Measurements from ENCODE around the gene NEK9. TPM values are rescaled to one million over a fixed set of nuclear protein-coding genes. Genes with fewer than 3 reads are reported as not detected.
"Not testable (repeated sequence)": the region's sequence is repeated elsewhere in the genome, so short reads cannot be mapped to it uniquely, and the experiment has no call there.

Gene NEK9
- total RNA-seq, 1 donor = 71.1 TPM

GRCh38 chr14:75069121-75069810 is 57.6 kb downstream of the NEK9 start, which contains the start of gene ZC2HC1C:
ZC2HC1C (plus strand) TSS chr14:75069641; CDS start chr14:75070574, 933 bp downstream.
- peak in 2 of 3 donors; percentile 36 to 51 for DNase-seq (ENCODE audit: low read depth in 2 of 3, low spot score in 2 of 3)

- DNase-seq (ENCODE audit: low read depth in 2 of 3, low spot score in 2 of 3) = peak in 1 of 3 donors; percentile 24
Observed at GRCh38 chr14:75068294-75069120, 58.3 kb downstream of the NEK9 start.

GRCh38 chr14:75067765-75068164 is 59.1 kb downstream of the NEK9 start:
- not testable (repeated sequence) for DNase-seq (ENCODE audit: low read depth in 2 of 3, low spot score in 2 of 3)

GRCh38 chr14:75067212-75067611 is 59.6 kb downstream of the NEK9 start:
- no peak for DNase-seq (ENCODE audit: low read depth in 2 of 3, low spot score in 2 of 3)

- no peak for DNase-seq (ENCODE audit: low read depth in 2 of 3, low spot score in 2 of 3)
Observed at GRCh38 chr14:75066691-75067090, 60.2 kb downstream of the NEK9 start.

GRCh38 chr14:75064205-75064567 is 62.7 kb downstream of the NEK9 start:
- no peak for DNase-seq (ENCODE audit: low read depth in 2 of 3, low spot score in 2 of 3)

- DNase-seq (ENCODE audit: low read depth in 2 of 3, low spot score in 2 of 3) = peak; percentile 60 to 91 (median 85)
Observed at GRCh38 chr14:75063491-75064204, 63.2 kb downstream of the NEK9 start, which contains the start of gene ACYP1. ACYP1 (minus strand) TSS chr14:75064024; CDS start chr14:75063553, 471 bp downstream.

GRCh38 chr14:75063013-75063412 is 63.8 kb downstream of the NEK9 start:
- DNase-seq (ENCODE audit: low read depth in 2 of 3, low spot score in 2 of 3) = peak in 1 of 3 donors; percentile 3

GRCh38 chr14:75060420-75060819 is 66.4 kb downstream of the NEK9 start:
- no peak for DNase-seq (ENCODE audit: low read depth in 2 of 3, low spot score in 2 of 3)

GRCh38 chr14:75059642-75060041 is 67.2 kb downstream of the NEK9 start:
- no peak for DNase-seq (ENCODE audit: low read depth in 2 of 3, low spot score in 2 of 3)

GRCh38 chr14:75054421-75054820 is 72.4 kb downstream of the NEK9 start:
- DNase-seq (ENCODE audit: low read depth in 2 of 3, low spot score in 2 of 3) = no peak

- DNase-seq (ENCODE audit: low read depth in 2 of 3, low spot score in 2 of 3) = no peak
Observed at GRCh38 chr14:75053396-75054291, 73.2 kb downstream of the NEK9 start.

- DNase-seq (ENCODE audit: low read depth in 2 of 3, low spot score in 2 of 3) = no peak
Observed at GRCh38 chr14:75051556-75051899, 75.3 kb downstream of the NEK9 start.

GRCh38 chr14:75050852-75051555 is 75.8 kb downstream of the NEK9 start, which contains the start of gene MLH3:
MLH3 (minus strand) TSS chr14:75051467; CDS start chr14:75049655, 1,812 bp downstream.
- peak; percentile 75 to 83 (median 82) for DNase-seq (ENCODE audit: low read depth in 2 of 3, low spot score in 2 of 3)

- DNase-seq (ENCODE audit: low read depth in 2 of 3, low spot score in 2 of 3) = no peak
Observed at GRCh38 chr14:75049731-75050201, 77.1 kb downstream of the NEK9 start.

- no peak for DNase-seq (ENCODE audit: low read depth in 2 of 3, low spot score in 2 of 3)
Observed at GRCh38 chr14:75049136-75049535, 77.7 kb downstream of the NEK9 start.

GRCh38 chr14:75048101-75048500 is 78.7 kb downstream of the NEK9 start:
- no peak for DNase-seq (ENCODE audit: low read depth in 2 of 3, low spot score in 2 of 3)

GRCh38 chr14:75047506-75047905 is 79.3 kb downstream of the NEK9 start:
- DNase-seq (ENCODE audit: low read depth in 2 of 3, low spot score in 2 of 3) = no peak

- DNase-seq (ENCODE audit: low read depth in 2 of 3, low spot score in 2 of 3) = no peak
Observed at GRCh38 chr14:75046899-75047298, 79.9 kb downstream of the NEK9 start.
